Measurements from ENCODE around the gene SLX1A.

GRCh38 chr16:30184096-30184890 is 9.4 kb upstream of the SLX1A start:
- TF ChIP-seq POLR2A (IDR thresholded peaks at IDR 0.05; ENCODE audit: low read length) (no peak), GATA1 (IDR thresholded peaks at IDR 0.05; ENCODE audit: low read depth, low read length) (no peak)

Measured in erythroblast (primary cell).